ENCODE measurements around the gene PIK3AP1. TPM values are rescaled to one million over a fixed set of nuclear protein-coding genes. Genes with fewer than 3 reads are reported as not detected.

Gene PIK3AP1
- total and polyA plus RNA-seq, 2 experiments from 2014 or later = not detected

DNA sequence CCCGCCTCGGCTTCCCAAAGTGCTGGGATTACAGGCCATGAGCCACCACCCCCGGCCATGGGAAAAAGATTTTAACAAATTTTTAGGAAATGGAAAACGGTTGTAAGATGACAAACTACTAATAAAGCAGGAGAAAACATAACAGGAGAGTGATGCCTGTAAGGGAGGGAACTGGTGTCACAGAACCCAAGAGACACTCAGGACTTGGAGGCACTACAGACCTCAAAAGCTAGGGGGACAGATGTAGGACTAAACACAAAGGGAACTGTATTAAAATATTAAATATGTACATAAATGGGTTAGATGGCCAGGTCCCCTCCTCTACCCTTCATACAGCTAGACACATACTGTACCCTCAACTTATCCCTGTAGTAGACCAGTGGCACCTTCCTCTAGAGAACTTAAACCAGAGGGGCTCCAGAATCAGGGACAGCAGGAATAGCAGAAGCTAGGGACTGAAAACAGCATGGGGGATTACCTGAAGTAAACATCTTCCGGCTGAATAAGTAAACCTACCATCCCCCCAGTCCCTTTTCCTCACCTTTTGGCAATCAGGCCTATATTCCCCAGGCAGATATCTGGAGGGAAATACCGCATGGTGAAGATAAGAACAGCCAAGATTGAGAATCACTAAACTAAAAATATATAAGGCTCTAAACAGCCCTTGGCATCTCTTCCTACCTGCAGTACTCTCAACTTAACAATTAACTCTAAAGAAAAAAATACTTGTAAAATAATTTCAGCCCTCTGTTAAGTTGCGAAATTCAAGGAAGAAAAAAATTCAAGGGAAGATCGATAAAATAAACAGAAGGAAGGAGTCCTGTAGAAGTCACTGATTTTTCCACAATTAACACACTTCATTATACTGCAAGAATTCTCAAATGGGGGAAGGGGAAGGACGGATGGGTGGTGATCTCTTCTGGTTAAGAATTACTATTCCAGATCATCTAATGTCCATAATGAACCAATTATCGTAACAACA lies 149.0 kb downstream of the PIK3AP1 start:
- Histone ChIP-seq H3K4me2 (ENCODE audit: unreplicated experiment) (no peak overlapping the region), H3F3A (ENCODE audit: insufficient read depth) (peaks cover 7% of the 10 kb centered on the region), H3K27me3 (replicated peaks; ENCODE audit: insufficient read depth) (no peaks in the 10 kb centered on the region), H3K9ac (no peak overlapping the region), H3K27ac (no peak overlapping the region), H3K4me1 (ENCODE audit: insufficient read depth) (no peaks in the 10 kb centered on the region), H3K36me3 (ENCODE audit: low read depth) (peaks cover 9% of the 10 kb centered on the region; the same call in 1 of the 2 replicates), H3K79me2 (ENCODE audit: insufficient read depth) (peaks cover 100% of the 10 kb centered on the region), H3K9me2 (ENCODE audit: insufficient read depth) (no peaks in the 10 kb centered on the region), H4K20me1 (ENCODE audit: insufficient read depth) (peaks cover 48% of the 10 kb centered on the region), H2AFZ (no peak overlapping the region), H3K9me3 (ENCODE audit: low read depth) (no peaks in the 10 kb centered on the region), H3K4me3 (no peak overlapping the region)
- TF ChIP-seq EZH2phosphoT487 (IDR thresholded peaks at IDR 0.05; ENCODE audit: insufficient read depth, low read depth) (no peak), EZH2 (IDR thresholded peaks at IDR 0.05; ENCODE audit: insufficient read depth, poor library complexity, severe bottlenecking) (no peak)
- in situ Hi-C loops (cut with MboI) = no loop called here
- WGBS, 2 experiments (ENCODE audit: low coverage in 1 of 2, low lambda C conversion rate in 2 of 2, missing lambda C conversion rate in 2 of 2) = 71 to 74% methylated on average over 10 of the region's 10 CpGs
- no peak for DNase-seq

DNA sequence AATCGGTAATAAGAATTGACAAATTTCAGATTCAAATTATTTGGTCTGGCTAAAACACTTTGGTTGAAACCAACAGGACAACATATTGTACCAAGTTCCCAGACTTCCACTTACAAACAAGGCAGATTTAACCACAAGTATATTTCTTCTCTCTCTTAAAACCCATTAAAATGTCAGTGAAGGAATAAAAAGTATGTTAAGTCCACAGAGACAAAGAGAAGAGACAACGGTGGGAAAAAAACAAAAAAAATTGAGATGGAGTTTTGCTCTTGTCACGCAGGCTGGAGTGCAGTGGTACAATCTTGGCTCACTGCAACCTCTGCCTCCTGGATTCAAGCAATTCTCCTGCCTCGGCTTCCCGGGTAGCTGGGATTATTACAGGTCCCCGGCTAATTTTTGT lies 149.8 kb downstream of the PIK3AP1 start:
- Histone ChIP-seq H3K9me2 (ENCODE audit: insufficient read depth) (no peaks in the 10 kb centered on the region), H3K79me2 (ENCODE audit: insufficient read depth) (peaks cover 100% of the 10 kb centered on the region), H3K27me3 (replicated peaks; ENCODE audit: insufficient read depth) (no peaks in the 10 kb centered on the region), H2AFZ (no peak overlapping the region), H3K9ac (no peak overlapping the region), H3F3A (ENCODE audit: insufficient read depth) (peaks cover 15% of the 10 kb centered on the region), H3K4me2 (ENCODE audit: unreplicated experiment) (no peak overlapping the region), H3K4me1 (ENCODE audit: insufficient read depth) (peaks cover 7% of the 10 kb centered on the region), H3K4me3 (no peak overlapping the region), H3K9me3 (ENCODE audit: low read depth) (no peaks in the 10 kb centered on the region), H4K20me1 (ENCODE audit: insufficient read depth) (peaks cover 56% of the 10 kb centered on the region), H3K36me3 (ENCODE audit: low read depth) (peaks cover 8% of the 10 kb centered on the region; the same call in 1 of the 2 replicates), H3K27ac (no peak overlapping the region)
- no peak for DNase-seq
- in situ Hi-C loops (cut with MboI) = no loop called here
- 84 to 89% methylated on average over 6 of the region's 6 CpGs for WGBS, 2 experiments (ENCODE audit: low coverage in 1 of 2, low lambda C conversion rate in 2 of 2, missing lambda C conversion rate in 2 of 2)
- no peak for TF ChIP-seq EZH2 (IDR thresholded peaks at IDR 0.05; ENCODE audit: insufficient read depth, poor library complexity, severe bottlenecking)
- no peak for TF ChIP-seq EZH2phosphoT487 (IDR thresholded peaks at IDR 0.05; ENCODE audit: insufficient read depth, low read depth)

DNA sequence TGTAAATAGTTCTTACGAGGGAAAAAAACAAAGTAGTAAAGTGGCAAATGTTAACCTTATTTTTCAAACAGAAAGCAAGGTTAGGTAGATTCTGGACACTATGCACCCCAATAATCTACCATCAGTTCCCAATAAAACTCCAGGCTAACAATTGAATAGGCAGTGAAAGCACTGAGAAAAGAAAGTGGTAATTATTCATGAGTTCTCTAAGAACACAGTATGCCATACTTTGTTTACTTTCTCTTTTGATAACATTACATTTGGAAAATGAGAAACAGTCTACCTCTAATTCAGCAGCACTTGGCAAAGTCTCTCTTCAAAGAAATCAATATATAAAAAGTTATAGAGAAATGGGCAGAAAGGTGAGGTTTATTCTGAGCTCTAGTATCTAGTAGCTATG lies 151.9 kb downstream of the PIK3AP1 start:
- peaks cover 100% of the 10 kb centered on the region for H3K79me2 ChIP-seq (ENCODE audit: insufficient read depth)
- H3F3A ChIP-seq (ENCODE audit: insufficient read depth) = peaks cover 21% of the 10 kb centered on the region
- no peaks in the 10 kb centered on the region for H3K9me2 ChIP-seq (ENCODE audit: insufficient read depth)
- H3K4me2 ChIP-seq (ENCODE audit: unreplicated experiment) = no peak overlapping the region
- no peak overlapping the region for H3K27ac ChIP-seq
- WGBS, 2 experiments (ENCODE audit: low coverage in 1 of 2, low lambda C conversion rate in 2 of 2, missing lambda C conversion rate in 2 of 2) = 93 to 100% methylated on average over 1 of the region's 1 CpG
- no peak for DNase-seq
- peaks cover 59% of the 10 kb centered on the region for H4K20me1 ChIP-seq (ENCODE audit: insufficient read depth)
- H2AFZ ChIP-seq = no peak overlapping the region
- peaks cover 12% of the 10 kb centered on the region for H3K4me1 ChIP-seq (ENCODE audit: insufficient read depth)
- H3K9ac ChIP-seq = no peak overlapping the region
- no peaks in the 10 kb centered on the region for H3K27me3 ChIP-seq (replicated peaks; ENCODE audit: insufficient read depth)
- no peak for TF ChIP-seq EZH2 (IDR thresholded peaks at IDR 0.05; ENCODE audit: insufficient read depth, poor library complexity, severe bottlenecking)
- no peak for TF ChIP-seq EZH2phosphoT487 (IDR thresholded peaks at IDR 0.05; ENCODE audit: insufficient read depth, low read depth)
- H3K9me3 ChIP-seq (ENCODE audit: low read depth) = no peaks in the 10 kb centered on the region
- in situ Hi-C loops (cut with MboI) = no loop called here
- no peak overlapping the region for H3K4me3 ChIP-seq
- H3K36me3 ChIP-seq (ENCODE audit: low read depth) = peaks cover 16% of the 10 kb centered on the region; the same call in 1 of the 2 replicates

DNA sequence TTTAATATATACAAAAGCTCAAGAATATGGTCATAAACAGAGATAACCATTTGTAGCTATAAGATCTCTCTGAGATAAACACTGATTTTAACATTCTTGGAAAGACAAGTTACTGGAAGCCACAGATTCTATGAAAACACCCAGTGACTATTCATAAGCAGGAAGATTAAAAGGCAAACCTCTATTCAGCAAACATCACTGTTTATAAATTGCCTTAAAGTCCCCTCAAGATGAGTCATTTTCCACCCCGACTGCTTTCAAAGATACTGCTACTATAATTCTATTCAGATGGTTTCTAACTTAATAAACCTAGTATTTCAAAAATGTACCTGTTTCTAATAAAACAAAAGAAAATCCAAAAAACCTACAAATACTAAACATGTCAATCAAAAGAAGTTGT lies 154.5 kb downstream of the PIK3AP1 start:
- Histone ChIP-seq H2AFZ (no peak overlapping the region), H3K4me1 (ENCODE audit: insufficient read depth) (peaks cover 23% of the 10 kb centered on the region), H3K9me3 (ENCODE audit: low read depth) (no peaks in the 10 kb centered on the region), H3K9me2 (ENCODE audit: insufficient read depth) (no peaks in the 10 kb centered on the region), H3K4me3 (no peak overlapping the region), H3K27me3 (replicated peaks; ENCODE audit: insufficient read depth) (no peaks in the 10 kb centered on the region), H3K9ac (no peak overlapping the region), H3K36me3 (ENCODE audit: low read depth) (peaks cover 23% of the 10 kb centered on the region; the same call in 1 of the 2 replicates), H3F3A (ENCODE audit: insufficient read depth) (peaks cover 36% of the 10 kb centered on the region), H3K4me2 (ENCODE audit: unreplicated experiment) (peak overlapping the region; percentile 36), H4K20me1 (ENCODE audit: insufficient read depth) (peaks cover 43% of the 10 kb centered on the region), H3K27ac (peak overlapping the region; percentile 32), H3K79me2 (ENCODE audit: insufficient read depth) (peaks cover 96% of the 10 kb centered on the region)
- WGBS, 2 experiments (ENCODE audit: low coverage in 1 of 2, low lambda C conversion rate in 2 of 2, missing lambda C conversion rate in 2 of 2) = 0 to 9% methylated on average over 1 of the region's 1 CpG
- in situ Hi-C loops (cut with MboI) = no loop called here
- DNase-seq = peak; percentile 74
- TF ChIP-seq EZH2 (IDR thresholded peaks at IDR 0.05; ENCODE audit: insufficient read depth, poor library complexity, severe bottlenecking) (no peak), EZH2phosphoT487 (IDR thresholded peaks at IDR 0.05; ENCODE audit: insufficient read depth, low read depth) (no peak)
